Occipital lobe (tissue), 2 donors: ENCODE data around the gene SPNS1. TPM values are rescaled to one million over a fixed set of nuclear protein-coding genes. Genes with fewer than 3 reads are reported as not detected.
"Not testable (repeated sequence)": the region's sequence is repeated elsewhere in the genome, so short reads cannot be mapped to it uniquely, and the experiment has no call there.

Source experiments
- DNase-seq: peaks from one replicate; lab custom pipeline; 2025; lab: John Stamatoyannopoulos, UW
- total RNA-seq: library from RNA; depleted of rRNA; stranded (reverse); fragments of >200 nt; gene quantifications from one replicate; pipeline ENCODE4 v1.2.3, GENCODE V29; 2014

The SPNS1 gene
- total RNA-seq, 1 donor from 2014 or later, result 17.8 TPM

GRCh38 chr16:28958216-28958615, 16.4 kb upstream of the SPNS1 start:
- no peak for DNase-seq

- no peak for DNase-seq
Measured at GRCh38 chr16:28958836-28959235, 15.7 kb upstream of the SPNS1 start.

GRCh38 chr16:28964072-28964471, 10.5 kb upstream of the SPNS1 start:
- DNase-seq, result no peak

- no peak for DNase-seq
Measured at GRCh38 chr16:28964496-28964895, 10.1 kb upstream of the SPNS1 start.

GRCh38 chr16:28967156-28967555, 7.4 kb upstream of the SPNS1 start:
- DNase-seq, result no peak

GRCh38 chr16:28969696-28970095, 4.9 kb upstream of the SPNS1 start:
- not testable (repeated sequence) for DNase-seq

- DNase-seq, result peak; percentile 30
Measured at GRCh38 chr16:28974007-28974436, 556 bp upstream of the SPNS1 start.

- DNase-seq, result no peak
Measured at GRCh38 chr16:28975158-28975599, 601 bp downstream of the SPNS1 start.

GRCh38 chr16:28977703-28978662, 3.4 kb downstream of the SPNS1 start:
- no peak for DNase-seq

GRCh38 chr16:28980330-28980729, 5.8 kb downstream of the SPNS1 start:
- DNase-seq, result not testable (repeated sequence)

GRCh38 chr16:28980929-28981328, 6.4 kb downstream of the SPNS1 start:
- no peak for DNase-seq

- no peak for DNase-seq
Measured at GRCh38 chr16:28981517-28981916, 6.9 kb downstream of the SPNS1 start.

- no peak for DNase-seq
Measured at GRCh38 chr16:28982418-28982817, 7.8 kb downstream of the SPNS1 start.

- DNase-seq, result no peak
Measured at GRCh38 chr16:28982949-28983348, 8.4 kb downstream of the SPNS1 start.

GRCh38 chr16:28983644-28984043, 9.1 kb downstream of the SPNS1 start:
- DNase-seq, result no peak

- DNase-seq, result no peak
Measured at GRCh38 chr16:28984091-28984490, 9.5 kb downstream of the SPNS1 start.

- DNase-seq, result no peak
Measured at GRCh38 chr16:28984619-28985135, 10.1 kb downstream of the SPNS1 start, which contains the start of gene LAT. TSS of gene LAT (plus strand) at chr16:28985052. CDS start at chr16:28985418, 366 bp downstream.

- no peak for DNase-seq
Measured at GRCh38 chr16:28985211-28986041, 10.8 kb downstream of the SPNS1 start.

- DNase-seq, result no peak
Measured at GRCh38 chr16:28986046-28986445, 11.5 kb downstream of the SPNS1 start.

- DNase-seq, result no peak
Measured at GRCh38 chr16:28986492-28986891, 11.9 kb downstream of the SPNS1 start.

- DNase-seq, result no peak
Measured at GRCh38 chr16:28987170-28987853, 12.7 kb downstream of the SPNS1 start.
